ENCODE measurements around the gene PIK3C2G.

DNA sequence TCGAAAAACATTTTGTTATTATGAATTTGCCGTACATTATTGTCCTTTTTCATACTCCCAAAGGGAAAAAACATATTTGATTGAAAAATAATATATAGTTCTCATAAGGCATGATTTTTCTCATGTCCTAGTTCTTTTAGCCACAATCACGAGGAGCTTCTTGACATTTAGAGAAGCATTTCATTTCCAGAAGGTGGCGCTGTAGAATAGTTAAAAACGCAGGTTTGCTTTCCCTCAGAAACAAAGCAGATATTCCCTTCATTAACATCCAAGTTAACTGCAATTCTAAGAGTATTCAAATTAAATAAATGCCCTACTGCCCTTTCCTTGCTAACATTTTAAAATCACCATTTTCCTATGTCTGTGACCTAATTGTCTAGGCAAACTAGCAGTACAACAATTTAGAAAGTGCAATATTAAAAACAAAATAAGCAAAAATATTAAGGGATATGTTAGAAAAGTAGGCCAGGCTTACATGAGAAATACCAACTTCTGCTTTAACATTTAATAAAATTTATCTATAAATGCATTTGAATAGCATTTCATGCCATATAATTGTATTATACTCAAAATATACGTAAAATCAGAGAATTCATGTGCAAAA, 10.9 kb upstream of the PIK3C2G start:
- TF ChIP-seq FOXJ3 (CRISPR knock-in tag; IDR thresholded peaks at IDR 0.05) (no peak), EZH2phosphoT487 (IDR thresholded peaks at IDR 0.05; ENCODE audit: borderline replicate concordance, low read depth) (no peak)
- TF ChIP-seq, protein P1, sequence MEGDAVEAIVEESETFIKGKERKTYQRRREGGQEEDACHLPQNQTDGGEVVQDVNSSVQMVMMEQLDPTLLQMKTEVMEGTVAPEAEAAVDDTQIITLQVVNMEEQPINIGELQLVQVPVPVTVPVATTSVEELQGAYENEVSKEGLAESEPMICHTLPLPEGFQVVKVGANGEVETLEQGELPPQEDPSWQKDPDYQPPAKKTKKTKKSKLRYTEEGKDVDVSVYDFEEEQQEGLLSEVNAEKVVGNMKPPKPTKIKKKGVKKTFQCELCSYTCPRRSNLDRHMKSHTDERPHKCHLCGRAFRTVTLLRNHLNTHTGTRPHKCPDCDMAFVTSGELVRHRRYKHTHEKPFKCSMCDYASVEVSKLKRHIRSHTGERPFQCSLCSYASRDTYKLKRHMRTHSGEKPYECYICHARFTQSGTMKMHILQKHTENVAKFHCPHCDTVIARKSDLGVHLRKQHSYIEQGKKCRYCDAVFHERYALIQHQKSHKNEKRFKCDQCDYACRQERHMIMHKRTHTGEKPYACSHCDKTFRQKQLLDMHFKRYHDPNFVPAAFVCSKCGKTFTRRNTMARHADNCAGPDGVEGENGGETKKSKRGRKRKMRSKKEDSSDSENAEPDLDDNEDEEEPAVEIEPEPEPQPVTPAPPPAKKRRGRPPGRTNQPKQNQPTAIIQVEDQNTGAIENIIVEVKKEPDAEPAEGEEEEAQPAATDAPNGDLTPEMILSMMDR (IDR thresholded peaks at IDR 0.05), result peak; percentile 84

Measured in SK-N-SH (cell line).